GM23338 (cell line): ENCODE results near the gene TUBB2A.

Experiments
- POLR2AphosphoS5 ChIP-seq: IDR thresholded peaks from 2 replicates; pipeline ENCODE4 v1.6.1; 2016; ENCODE audit warnings: antibody characterized with exemption, low read depth
- TF ChIP-seq, protein P1 (sequence below), 2 experiments: fragments of 200-600 bp in 1 of 2; sonication (generic) in 1 of 2; conservative IDR thresholded peaks; 2 replicates each; pipeline versions ENCODE4 v1.5.1 to v1.6.1; 2016 to 2017; ENCODE audit warnings: antibody characterized with exemption in 2 of 2, low read depth in 2 of 2, mild to moderate bottlenecking in 2 of 2, moderate library complexity in 1 of 2

DNA sequence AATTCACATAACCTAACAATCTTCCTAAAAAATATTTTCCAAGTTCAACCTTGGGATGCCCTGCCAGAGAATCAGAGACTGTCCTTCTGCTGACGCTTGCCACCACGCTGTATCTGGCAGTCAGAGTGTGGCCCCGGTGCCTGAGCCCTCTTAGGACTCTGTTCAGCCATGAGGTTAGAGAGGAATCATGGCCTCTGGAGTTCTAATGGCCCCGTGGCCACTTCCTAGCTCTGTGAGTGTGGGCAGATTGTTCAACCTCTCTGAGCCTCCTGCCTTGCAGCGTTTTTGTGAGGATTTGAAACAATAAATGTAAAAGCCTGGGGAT, 36.6 kb downstream of the TUBB2A start:
- TF ChIP-seq, protein P1, sequence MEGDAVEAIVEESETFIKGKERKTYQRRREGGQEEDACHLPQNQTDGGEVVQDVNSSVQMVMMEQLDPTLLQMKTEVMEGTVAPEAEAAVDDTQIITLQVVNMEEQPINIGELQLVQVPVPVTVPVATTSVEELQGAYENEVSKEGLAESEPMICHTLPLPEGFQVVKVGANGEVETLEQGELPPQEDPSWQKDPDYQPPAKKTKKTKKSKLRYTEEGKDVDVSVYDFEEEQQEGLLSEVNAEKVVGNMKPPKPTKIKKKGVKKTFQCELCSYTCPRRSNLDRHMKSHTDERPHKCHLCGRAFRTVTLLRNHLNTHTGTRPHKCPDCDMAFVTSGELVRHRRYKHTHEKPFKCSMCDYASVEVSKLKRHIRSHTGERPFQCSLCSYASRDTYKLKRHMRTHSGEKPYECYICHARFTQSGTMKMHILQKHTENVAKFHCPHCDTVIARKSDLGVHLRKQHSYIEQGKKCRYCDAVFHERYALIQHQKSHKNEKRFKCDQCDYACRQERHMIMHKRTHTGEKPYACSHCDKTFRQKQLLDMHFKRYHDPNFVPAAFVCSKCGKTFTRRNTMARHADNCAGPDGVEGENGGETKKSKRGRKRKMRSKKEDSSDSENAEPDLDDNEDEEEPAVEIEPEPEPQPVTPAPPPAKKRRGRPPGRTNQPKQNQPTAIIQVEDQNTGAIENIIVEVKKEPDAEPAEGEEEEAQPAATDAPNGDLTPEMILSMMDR (conservative IDR thresholded peaks at IDR 0.05; ENCODE audit: low read depth in 2 of 2) = no peak
- TF ChIP-seq POLR2AphosphoS5 = no peak
